Esophagus muscularis mucosa (tissue), 4 donors: ENCODE measurements around the gene MCOLN3.

Source experiments
- EP300 ChIP-seq: sonication (generic); formaldehyde crosslinking; IDR thresholded peaks from one replicate; pipeline ENCODE4 v1.6.1; 2017; ENCODE audit warnings: antibody characterized with exemption
- POLR2A ChIP-seq: fragments of 450-650 bp; IDR thresholded peaks from one replicate; pipeline ENCODE4 v1.6.1; 2017; ENCODE audit warnings: antibody characterized with exemption, moderate library complexity, mild to moderate bottlenecking, low read depth
- POLR2AphosphoS5 ChIP-seq, 2 donors: sonication (generic); formaldehyde crosslinking; IDR thresholded peaks; one replicate each; pipeline ENCODE4 v1.6.1; 2017; ENCODE audit warnings: antibody characterized with exemption in 2 of 2
- TF ChIP-seq, protein P1 (sequence below), 3 experiments: fragments of 200-600 bp in 2 of 3; fragments of 450-650 bp in 1 of 3; sonication (generic) in 2 of 3; IDR thresholded peaks; one replicate each; pipeline ENCODE4 v1.5.1; 2017 to 2019; ENCODE audit warnings: antibody characterized with exemption in 3 of 3, mild to moderate bottlenecking in 2 of 3, moderate library complexity in 1 of 3

DNA sequence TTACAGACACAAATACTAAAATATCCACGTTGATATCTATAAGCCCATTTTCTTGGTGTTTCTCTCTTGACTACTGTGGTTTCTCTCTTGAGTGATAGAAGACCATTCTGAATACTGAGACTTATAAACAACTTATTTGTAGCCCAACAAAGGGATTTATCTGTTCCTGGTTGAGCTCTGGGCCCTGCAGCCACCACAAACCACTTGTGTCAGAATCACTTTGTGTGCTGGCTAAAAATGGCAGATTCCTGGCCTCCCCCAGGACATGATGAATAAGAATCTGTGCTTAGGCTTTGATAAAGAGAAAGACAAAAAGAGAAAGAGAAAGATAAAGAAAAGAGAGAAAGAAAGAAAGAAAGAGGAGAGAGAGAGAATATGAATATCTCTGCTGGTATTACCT is 32.5 kb downstream of the MCOLN3 start:
- TF ChIP-seq POLR2AphosphoS5 (IDR thresholded peaks at IDR 0.05) (no peak), EP300 (no peak), POLR2A (no peak)
- TF ChIP-seq, protein P1, sequence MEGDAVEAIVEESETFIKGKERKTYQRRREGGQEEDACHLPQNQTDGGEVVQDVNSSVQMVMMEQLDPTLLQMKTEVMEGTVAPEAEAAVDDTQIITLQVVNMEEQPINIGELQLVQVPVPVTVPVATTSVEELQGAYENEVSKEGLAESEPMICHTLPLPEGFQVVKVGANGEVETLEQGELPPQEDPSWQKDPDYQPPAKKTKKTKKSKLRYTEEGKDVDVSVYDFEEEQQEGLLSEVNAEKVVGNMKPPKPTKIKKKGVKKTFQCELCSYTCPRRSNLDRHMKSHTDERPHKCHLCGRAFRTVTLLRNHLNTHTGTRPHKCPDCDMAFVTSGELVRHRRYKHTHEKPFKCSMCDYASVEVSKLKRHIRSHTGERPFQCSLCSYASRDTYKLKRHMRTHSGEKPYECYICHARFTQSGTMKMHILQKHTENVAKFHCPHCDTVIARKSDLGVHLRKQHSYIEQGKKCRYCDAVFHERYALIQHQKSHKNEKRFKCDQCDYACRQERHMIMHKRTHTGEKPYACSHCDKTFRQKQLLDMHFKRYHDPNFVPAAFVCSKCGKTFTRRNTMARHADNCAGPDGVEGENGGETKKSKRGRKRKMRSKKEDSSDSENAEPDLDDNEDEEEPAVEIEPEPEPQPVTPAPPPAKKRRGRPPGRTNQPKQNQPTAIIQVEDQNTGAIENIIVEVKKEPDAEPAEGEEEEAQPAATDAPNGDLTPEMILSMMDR (IDR thresholded peaks at IDR 0.05) = no peak
